ENCODE results near the gene FFAR3. TPM values are rescaled to one million over a fixed set of nuclear protein-coding genes. Genes with fewer than 3 reads are reported as not detected.

FFAR3 gene
- total and polyA plus RNA-seq, 2 donors (not counting 3 experiments of a cell fraction or from before 2014, with no cell fraction given) = not detected

GRCh38 chr19:35398570-35398969 lies 40.3 kb downstream of the FFAR3 start:
- no peak overlapping the region for H3K9ac ChIP-seq (replicated peaks; ENCODE audit: extremely low read depth, insufficient read depth, low read length)
- H2AFZ ChIP-seq (ENCODE audit: low read depth, low read length) = no peak overlapping the region
- ChIA-PET POLR2A (no interaction called here), CTCF (no interaction called here)
- no peak for TF ChIP-seq MYC (IDR thresholded peaks at IDR 0.05; ENCODE audit: low read depth, low read length)
- no peak for TF ChIP-seq EZH2 (IDR thresholded peaks at IDR 0.05; ENCODE audit: borderline replicate concordance, low read depth, low read length, severe bottlenecking)
- no peak for TF ChIP-seq GATA2 (IDR thresholded peaks at IDR 0.05; ENCODE audit: insufficient read depth, insufficient read length, low read depth, low read length)
- TF ChIP-seq MAX (IDR thresholded peaks at IDR 0.05; ENCODE audit: insufficient read depth, insufficient read length) = no peak
- TF ChIP-seq CTCF (IDR thresholded peaks at IDR 0.05; ENCODE audit: extremely low read depth in 1 of 2, insufficient read depth in 1 of 2, low read depth in 1 of 2, low read length in 2 of 2) = no peak
- no peak for TF ChIP-seq FOS (IDR thresholded peaks at IDR 0.05; ENCODE audit: borderline replicate concordance, insufficient read depth, low read length)
- no peak for TF ChIP-seq POLR2AphosphoS5 (IDR thresholded peaks at IDR 0.05; ENCODE audit: insufficient read depth, low read depth, low read length)
- no peak for TF ChIP-seq JUN (IDR thresholded peaks at IDR 0.05; ENCODE audit: borderline replicate concordance, insufficient read depth, insufficient read length, low read depth)
- TF ChIP-seq POLR2A (IDR thresholded peaks at IDR 0.05; ENCODE audit: low read depth, low read length) = no peak
- H3K4me3 ChIP-seq (replicated peaks in 1 of 3; ENCODE audit: insufficient read depth in 1 of 3, low read depth in 1 of 3, low read length in 3 of 3) = no peak overlapping the region
- H3K9me1 ChIP-seq (replicated peaks; ENCODE audit: control insufficient read depth, extremely low read depth, insufficient read depth, low read length) = no peaks in the 10 kb centered on the region
- no TSS peak for BruUV-seq (replicated peaks)
- H3K9me3 ChIP-seq (replicated peaks; ENCODE audit: control insufficient read depth, insufficient read depth, low read length) = no peaks in the 10 kb centered on the region
- no peaks in the 10 kb centered on the region for H4K20me1 ChIP-seq (replicated peaks; ENCODE audit: control insufficient read depth, extremely low read depth, insufficient read depth, low read length)
- H3K36me3 ChIP-seq (ENCODE audit: control insufficient read depth in 2 of 2, extremely low read depth in 1 of 2, insufficient read depth in 2 of 2, low read length in 2 of 2) = no peaks in the 10 kb centered on the region
- peaks cover 0 to 2% of the 10 kb centered on the region in 2 experiments for H3K27me3 ChIP-seq (ENCODE audit: control insufficient read depth in 2 of 2, insufficient read depth in 2 of 2, low read length in 2 of 2)
- no peak overlapping the region for H3K4me2 ChIP-seq (ENCODE audit: insufficient read depth, low read length)
- DNase-seq (ENCODE audit: low read depth, low spot score) (no peak), FAIRE-seq (no peak)
- no peak overlapping the region for H3K27ac ChIP-seq (ENCODE audit: insufficient read depth, low read depth, low read length)
- dilution Hi-C loops (cut with MboI; ENCODE audit: extremely low pct_ligation_motif_present, low sequenced_read_pairs) = no loop called here
- no peaks in the 10 kb centered on the region for H3K79me2 ChIP-seq (ENCODE audit: control insufficient read depth, insufficient read depth, low read length)
- intact Hi-C loops (cut with micrococcal nuclease) = no loop called here
- H3K4me1 ChIP-seq (ENCODE audit: control insufficient read depth, extremely low read depth, insufficient read depth, low read length) = no peaks in the 10 kb centered on the region

Data from endothelial cell of umbilical vein (primary cell).